A673 (cell line): ENCODE measurements around the gene SLX9. TPM values are rescaled to one million over a fixed set of nuclear protein-coding genes. Genes with fewer than 3 reads are reported as not detected.

ENCODE experiments used
- BruUV-seq: library from RNA; stranded (reverse); fragments of 400-500 nt; replicated peaks from 2 replicates; lab custom pipeline; 2021; lab: Mats Ljungman, UMichigan
- CTCF ChIA-PET: fragments of 300-600 bp; sonication (Branson Sonifier 250); formaldehyde crosslinking; loops from one replicate; lab custom pipeline; 2022; ENCODE audit warnings: antibody characterized with exemption; lab: Charles Lee
- POLR2A ChIA-PET: fragments of 300-600 bp; sonication (Branson Sonifier 250); formaldehyde crosslinking; loops from one replicate; lab custom pipeline; 2022; ENCODE audit warnings: antibody characterized with exemption; ENCODE audit not compliant: low non-redundant PET; lab: Charles Lee
- DNase-seq: peaks from one replicate; pipeline ENCODE4 v3.0.0-alpha.2; 2015; ENCODE audit warnings: low spot score
- H3K27ac ChIP-seq: fragments of 200-600 bp; sonication (generic); 2 replicates; pipeline ENCODE4 v1.5.1; 2016; ENCODE audit warnings: mixed run types, low read depth, mild to moderate bottlenecking, mixed read lengths, antibody characterized with exemption, low read length; ENCODE audit not compliant: poor library complexity, severe bottlenecking
- H3K27me3 ChIP-seq: fragments of 200-600 bp; sonication (generic); replicated peaks from 2 replicates; pipeline ENCODE4 v1.6.1; 2017; ENCODE audit warnings: mixed run types, low read depth, mild to moderate bottlenecking, mixed read lengths, antibody characterized with exemption, low read length; ENCODE audit not compliant: insufficient read depth, poor library complexity
- H3K36me3 ChIP-seq: fragments of 200-600 bp; sonication (generic); 2 replicates; pipeline ENCODE4 v1.6.1; 2016; ENCODE audit warnings: mixed run types, mild to moderate bottlenecking, mixed read lengths, antibody characterized with exemption, low read length; ENCODE audit not compliant: insufficient read depth, poor library complexity, severe bottlenecking
- H3K4me1 ChIP-seq: fragments of 200-600 bp; sonication (generic); 2 replicates; pipeline ENCODE4 v1.6.1; 2017; ENCODE audit warnings: mixed run types, mild to moderate bottlenecking, mixed read lengths, antibody characterized with exemption, low read length; ENCODE audit not compliant: insufficient read depth, poor library complexity, severe bottlenecking
- H3K4me3 ChIP-seq: fragments of 200-600 bp; sonication (generic); 2 replicates; pipeline ENCODE4 v1.5.1; 2016; ENCODE audit warnings: low read depth, mixed run types, mild to moderate bottlenecking, mixed read lengths, low read length; ENCODE audit not compliant: poor library complexity, severe bottlenecking
- H3K9me3 ChIP-seq: fragments of 200-600 bp; sonication (generic); 2 replicates; pipeline ENCODE4 v1.6.1; 2016; ENCODE audit warnings: mixed run types, low read depth, mild to moderate bottlenecking, mixed read lengths, antibody characterized with exemption, low read length; ENCODE audit not compliant: poor library complexity, severe bottlenecking
- EZH2 ChIP-seq: fragments of 200-600 bp; sonication (generic); IDR thresholded peaks from 2 replicates; pipeline ENCODE4 v1.6.1; 2017; ENCODE audit warnings: borderline replicate concordance, low read depth, mild to moderate bottlenecking, mixed read lengths, antibody characterized with exemption, low read length; ENCODE audit not compliant: poor library complexity, severe bottlenecking
- intact Hi-C: fragments of 100-400 bp; cut with micrococcal nuclease; formaldehyde crosslinking; loops from one replicate; pipeline ENCODE4 v1.10.0; 2022; ENCODE audit not compliant: unreplicated experiment
- total RNA-seq: library from RNA; stranded (reverse); gene quantifications from 2 replicates; pipeline ENCODE4 v1.2.3, GENCODE V29; 2021
- TF ChIP-seq, protein P1 (sequence below): fragments of 300-800, 200-600 bp; sonication (generic); conservative IDR thresholded peaks from 2 replicates; pipeline ENCODE4 v1.5.1; 2017; ENCODE audit warnings: low read depth, mild to moderate bottlenecking, antibody characterized with exemption, low read length, moderate library complexity, mixed read lengths

Gene SLX9
- total RNA-seq, 1 experiment from 2014 or later, result 114 TPM

DNA sequence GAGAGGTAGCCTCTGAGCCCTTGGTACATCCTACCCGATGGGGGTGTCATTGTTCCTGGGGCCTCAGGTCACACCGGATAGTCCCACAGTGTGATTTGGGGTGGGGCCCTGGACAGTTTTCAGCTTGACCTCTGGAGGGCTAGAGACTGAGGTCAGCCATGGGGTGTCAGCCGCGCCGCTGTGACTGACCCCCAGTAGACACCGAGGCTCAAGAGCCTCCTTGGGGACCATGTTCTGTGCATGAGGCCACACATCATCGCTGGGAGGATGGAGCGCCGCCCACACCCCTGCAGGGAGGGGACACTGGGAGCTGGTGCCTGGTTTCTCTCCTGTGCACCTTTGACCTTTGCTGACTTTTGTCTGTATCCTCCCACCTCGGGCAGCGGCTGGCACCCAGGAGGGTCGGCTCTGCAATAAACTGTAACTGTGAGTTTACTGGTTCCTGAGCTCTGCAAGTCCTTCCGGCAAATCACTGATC, 41.8 kb upstream of the SLX9 start:
- no TSS peak for BruUV-seq
- TF ChIP-seq, protein P1, sequence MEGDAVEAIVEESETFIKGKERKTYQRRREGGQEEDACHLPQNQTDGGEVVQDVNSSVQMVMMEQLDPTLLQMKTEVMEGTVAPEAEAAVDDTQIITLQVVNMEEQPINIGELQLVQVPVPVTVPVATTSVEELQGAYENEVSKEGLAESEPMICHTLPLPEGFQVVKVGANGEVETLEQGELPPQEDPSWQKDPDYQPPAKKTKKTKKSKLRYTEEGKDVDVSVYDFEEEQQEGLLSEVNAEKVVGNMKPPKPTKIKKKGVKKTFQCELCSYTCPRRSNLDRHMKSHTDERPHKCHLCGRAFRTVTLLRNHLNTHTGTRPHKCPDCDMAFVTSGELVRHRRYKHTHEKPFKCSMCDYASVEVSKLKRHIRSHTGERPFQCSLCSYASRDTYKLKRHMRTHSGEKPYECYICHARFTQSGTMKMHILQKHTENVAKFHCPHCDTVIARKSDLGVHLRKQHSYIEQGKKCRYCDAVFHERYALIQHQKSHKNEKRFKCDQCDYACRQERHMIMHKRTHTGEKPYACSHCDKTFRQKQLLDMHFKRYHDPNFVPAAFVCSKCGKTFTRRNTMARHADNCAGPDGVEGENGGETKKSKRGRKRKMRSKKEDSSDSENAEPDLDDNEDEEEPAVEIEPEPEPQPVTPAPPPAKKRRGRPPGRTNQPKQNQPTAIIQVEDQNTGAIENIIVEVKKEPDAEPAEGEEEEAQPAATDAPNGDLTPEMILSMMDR, result no peak
- TF ChIP-seq EZH2, result no peak
- ChIA-PET POLR2A (interaction anchor here (0.6 kb wide), 1 partner anchor 30 kb away, joined by 18 read pairs; no protein-coding TSS in a partner anchor), CTCF (no interaction called here)
- no peak for DNase-seq
- peaks cover 15% of the 10 kb centered on the region for H3K4me1 ChIP-seq
- H3K27ac ChIP-seq, result peak overlapping the region; percentile 11
- no peaks in the 10 kb centered on the region for H3K27me3 ChIP-seq
- no peaks in the 10 kb centered on the region for H3K9me3 ChIP-seq
- intact Hi-C loops, result no loop called here
- H3K36me3 ChIP-seq, result no peaks in the 10 kb centered on the region
- H3K4me3 ChIP-seq, result no peak overlapping the region

DNA sequence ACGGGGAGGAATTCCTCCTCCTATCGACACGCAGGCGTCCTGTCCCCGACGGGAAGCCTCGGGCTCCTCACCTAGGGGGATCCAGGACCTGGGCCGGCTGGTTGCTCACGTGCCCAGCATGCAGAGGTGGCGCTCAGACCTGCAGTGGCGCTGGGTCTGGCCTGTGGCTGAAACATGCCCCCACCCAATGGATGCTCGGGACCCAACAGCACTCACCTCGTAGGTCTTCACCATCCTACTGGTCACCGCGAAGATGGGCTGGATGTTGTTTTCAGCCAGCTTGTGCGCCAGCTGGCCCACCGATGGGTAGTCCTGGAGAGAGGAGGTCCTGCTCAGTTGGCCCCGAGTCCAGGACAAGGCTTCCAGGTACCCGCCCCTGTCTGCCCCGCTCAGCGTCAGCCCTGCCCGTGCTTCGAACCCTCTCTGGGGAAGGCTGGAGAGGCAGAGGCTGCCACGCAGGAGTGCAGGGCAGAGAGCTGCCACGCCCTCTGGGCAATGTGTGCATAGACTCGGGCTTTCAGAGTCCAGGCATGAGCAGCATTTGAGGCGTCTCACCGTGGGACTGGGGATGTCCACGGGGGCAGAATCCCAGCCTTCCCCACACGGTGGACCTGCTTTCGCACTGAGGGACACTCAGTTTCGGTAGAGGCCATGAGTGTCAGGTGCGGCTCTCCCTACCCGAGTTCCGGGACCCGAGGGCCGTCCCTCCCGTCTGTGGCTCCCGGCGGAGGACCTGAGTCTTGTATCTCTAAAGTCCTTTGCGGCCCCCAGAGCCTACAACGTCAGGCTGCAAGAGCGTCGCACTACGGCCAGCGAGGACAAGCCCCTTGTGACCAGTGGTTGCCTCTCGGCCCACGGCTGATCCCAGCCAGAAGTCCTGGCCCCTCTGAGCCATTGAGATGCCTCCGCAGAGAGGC, 40.7 kb upstream of the SLX9 start:
- ChIA-PET POLR2A (interaction anchor here (0.6 kb wide), 1 partner anchor 18 kb away, joined by 3 read pairs; no protein-coding TSS in a partner anchor), CTCF (no interaction called here)
- TF ChIP-seq, protein P1, result no peak
- TF ChIP-seq EZH2, result no peak
- Histone ChIP-seq H3K9me3 (no peaks in the 10 kb centered on the region), H3K36me3 (no peaks in the 10 kb centered on the region), H3K27me3 (no peaks in the 10 kb centered on the region), H3K27ac (no peak overlapping the region), H3K4me3 (no peak overlapping the region), H3K4me1 (peaks cover 14% of the 10 kb centered on the region)
- intact Hi-C loops, result no loop called here
- no TSS peak for BruUV-seq
- DNase-seq, result no peak

DNA sequence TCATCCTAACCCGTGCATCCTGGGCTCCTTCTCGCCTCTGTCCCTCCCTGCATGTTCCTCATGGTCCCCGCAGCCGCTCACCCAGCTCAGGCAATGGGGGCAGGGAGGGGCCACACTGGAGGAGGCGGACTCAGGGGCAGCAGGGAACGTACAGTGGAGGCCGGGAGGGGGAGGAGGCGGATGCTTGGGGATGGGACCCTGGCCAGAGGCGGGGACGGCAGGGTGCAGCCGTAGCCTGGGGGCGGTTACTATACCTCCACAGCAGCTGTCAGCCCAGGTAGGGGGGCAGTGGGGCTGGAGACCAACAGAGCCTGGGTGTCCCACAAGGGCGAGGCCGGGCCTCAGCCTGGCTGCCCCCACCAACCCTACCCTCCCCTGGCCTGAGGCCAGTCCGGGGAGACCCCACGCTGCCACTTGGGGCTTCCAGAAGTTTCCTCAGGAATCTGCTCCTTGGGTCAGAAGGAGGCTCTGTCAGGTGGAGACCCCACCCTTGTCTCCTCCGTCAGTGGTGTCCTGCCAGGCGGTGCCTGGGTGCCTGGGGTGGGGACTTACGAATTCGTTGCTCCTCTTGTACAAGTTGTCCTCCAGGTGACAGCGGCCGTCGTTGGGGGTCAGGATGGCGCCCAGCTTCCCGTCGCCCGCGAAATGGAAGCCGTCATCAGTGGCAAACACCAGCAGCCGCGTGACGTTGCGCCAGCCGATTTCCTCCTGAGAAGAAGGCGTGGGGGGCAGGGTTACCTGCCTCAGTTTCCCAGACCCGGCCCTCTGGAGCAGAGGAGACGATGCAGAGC, 39.9 kb upstream of the SLX9 start:
- POLR2A ChIA-PET, result interaction anchor here (0.6 kb wide), 1 partner anchor 19 kb away, joined by 3 read pairs; no protein-coding TSS in a partner anchor
- no TSS peak for BruUV-seq

More for the DNA sequence above, 39.9 kb upstream of the SLX9 start:
- intact Hi-C loops, result no loop called here
- TF ChIP-seq EZH2, result no peak
- TF ChIP-seq, protein P1, result no peak
- Histone ChIP-seq H3K36me3 (no peaks in the 10 kb centered on the region), H3K4me1 (peaks cover 14% of the 10 kb centered on the region), H3K27me3 (no peaks in the 10 kb centered on the region), H3K4me3 (no peak overlapping the region), H3K27ac (no peak overlapping the region), H3K9me3 (no peaks in the 10 kb centered on the region)
- CTCF ChIA-PET, result no interaction called here
- no peak for DNase-seq
